CD4-positive, alpha-beta T cell treated with Interleukin-4 for 1 hour (primary cell): ENCODE results near the gene KRT5.
A peak's percentile ranks its signal among the peaks of the same experiment; 100 is the strongest.

Source experiments
- DNase-seq, 2 donors: peaks; one replicate each; pipeline ENCODE4 v3.0.0-alpha.2; 2020 to 2022

Gene KRT5

DNA sequence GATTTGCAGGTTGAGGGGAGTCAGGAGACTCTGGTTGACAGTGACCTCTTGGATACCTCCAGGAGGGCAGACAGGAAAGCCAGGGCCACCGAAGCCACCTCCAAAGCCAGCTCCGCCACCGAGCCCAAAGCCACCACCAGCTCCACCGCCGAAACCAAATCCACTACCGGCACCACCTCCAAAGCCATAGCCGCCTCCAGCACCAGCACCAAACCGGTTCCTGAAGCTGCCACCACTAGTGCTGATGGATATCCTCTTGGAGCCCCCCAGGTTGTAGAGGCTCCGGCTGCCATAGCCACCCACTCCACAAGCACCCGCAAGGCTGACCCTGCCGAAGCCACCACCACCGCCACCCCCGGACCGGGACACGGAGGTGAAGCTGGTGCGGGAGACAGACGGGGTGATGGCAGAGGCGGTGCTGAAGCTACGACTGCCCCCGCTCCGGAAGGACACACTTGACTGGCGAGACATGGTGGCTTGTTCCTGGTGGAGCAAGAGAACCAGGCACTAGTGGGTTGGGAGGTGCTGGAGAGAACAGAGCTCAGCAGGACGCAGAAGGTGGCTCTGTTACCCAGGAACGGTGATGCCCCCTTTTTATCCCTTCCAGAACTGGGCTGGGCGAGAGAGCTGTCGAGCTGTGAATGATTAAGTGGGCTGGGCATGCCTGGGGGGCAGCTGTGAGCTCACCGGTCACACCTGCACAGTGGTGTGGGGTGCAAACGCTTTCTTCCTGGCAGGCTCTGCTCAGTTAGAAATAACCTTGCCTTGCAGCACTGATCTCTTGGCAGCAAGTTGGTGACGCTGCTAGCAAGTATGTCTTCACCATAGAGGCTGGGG is at the start of gene KRT5:
TSS of gene KRT5 (minus strand) at position 569 of the 837 bp plus-strand sequence. CDS start at position 471, 98 bp downstream.
- no peak for DNase-seq

DNA sequence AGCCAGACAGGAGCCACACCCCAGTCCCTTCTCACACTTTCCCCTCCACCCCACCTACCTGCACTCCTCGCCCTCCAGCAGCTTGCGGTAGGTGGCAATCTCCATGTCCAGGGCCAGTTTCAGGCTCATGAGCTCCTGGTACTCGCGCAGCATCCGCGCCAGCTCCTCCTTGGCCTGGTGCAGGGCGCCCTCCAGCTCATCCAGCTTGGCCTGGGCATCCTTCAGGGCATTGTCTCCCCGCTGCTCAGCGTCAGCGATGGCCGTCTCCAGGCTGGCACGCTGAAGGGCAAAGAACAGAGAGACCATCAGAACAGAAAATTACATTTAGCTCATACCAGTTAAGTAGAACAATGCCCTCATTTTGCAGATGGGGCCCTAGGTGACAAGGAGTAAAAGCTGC is 47.9 kb upstream of the KRT5 start:
- no peak for DNase-seq

DNA sequence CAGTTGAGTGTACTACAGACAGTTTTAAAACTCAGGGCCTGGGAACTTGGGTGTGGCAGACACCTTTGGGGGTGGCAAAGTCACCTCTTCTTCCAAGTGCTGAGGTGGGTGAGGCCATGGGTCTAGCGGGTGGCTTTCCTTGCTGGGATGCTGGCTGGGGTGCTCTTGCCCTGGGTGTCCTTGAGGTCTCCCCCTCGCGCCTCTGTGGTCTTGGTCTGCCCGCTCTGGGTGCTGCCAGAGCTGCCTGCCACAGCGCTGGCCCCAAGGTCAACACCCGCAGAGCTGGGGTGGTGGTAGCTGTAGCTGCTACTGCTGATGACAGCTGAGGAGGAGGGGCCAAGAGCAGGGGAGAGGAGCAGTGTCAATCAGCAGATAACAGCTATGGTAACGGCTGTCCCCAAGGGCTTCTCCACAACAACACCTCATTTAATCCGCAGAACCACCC is 46.7 kb upstream of the KRT5 start:
- DNase-seq = peak; percentile 77

DNA sequence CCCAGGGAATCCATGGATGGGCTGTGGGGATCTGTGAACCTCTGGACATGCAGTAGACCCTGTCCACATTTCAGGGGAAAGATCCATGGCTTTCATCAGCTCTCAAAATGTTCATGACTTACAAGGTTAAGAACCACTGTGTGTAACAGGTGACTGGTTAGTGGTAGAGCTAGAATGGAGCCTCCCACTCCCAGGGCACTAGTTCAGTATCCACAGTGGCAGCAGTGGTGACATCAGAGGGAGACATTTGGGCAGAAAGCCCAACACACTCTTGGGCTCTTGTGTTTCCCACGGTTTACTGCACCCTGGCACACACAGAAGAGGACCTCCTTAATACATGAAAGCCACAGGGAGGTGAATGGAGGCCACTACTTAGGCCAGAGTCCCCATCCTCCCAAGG is 44.4 kb upstream of the KRT5 start:
- DNase-seq = no peak

DNA sequence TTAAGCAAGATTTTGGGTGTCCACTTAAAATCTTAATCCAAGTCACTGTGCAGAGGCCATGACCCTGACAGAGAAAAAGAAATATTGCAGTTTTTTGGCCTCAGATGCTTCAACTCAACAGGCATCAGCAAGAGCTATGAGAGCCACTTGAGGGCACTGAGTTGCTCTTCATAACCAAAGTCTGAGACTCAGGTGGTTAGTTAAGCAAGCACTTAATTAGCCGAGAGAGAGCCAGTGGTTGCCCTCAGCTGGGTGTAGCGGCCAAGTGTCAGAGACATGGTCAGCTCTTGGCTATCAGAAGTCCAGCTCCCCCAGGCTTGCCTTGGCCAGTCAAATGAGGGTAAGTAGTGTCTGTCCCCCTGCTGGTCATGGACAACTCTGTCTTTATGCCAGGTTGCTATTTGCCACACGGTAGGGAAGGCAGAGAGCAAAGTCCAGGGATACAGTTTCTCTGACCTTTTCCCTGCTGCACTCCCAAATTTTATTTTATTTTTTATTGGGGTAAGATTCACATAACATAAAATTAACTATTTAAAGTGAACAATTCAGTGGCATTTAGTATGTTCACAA is 41.8 kb upstream of the KRT5 start:
- no peak for DNase-seq

DNA sequence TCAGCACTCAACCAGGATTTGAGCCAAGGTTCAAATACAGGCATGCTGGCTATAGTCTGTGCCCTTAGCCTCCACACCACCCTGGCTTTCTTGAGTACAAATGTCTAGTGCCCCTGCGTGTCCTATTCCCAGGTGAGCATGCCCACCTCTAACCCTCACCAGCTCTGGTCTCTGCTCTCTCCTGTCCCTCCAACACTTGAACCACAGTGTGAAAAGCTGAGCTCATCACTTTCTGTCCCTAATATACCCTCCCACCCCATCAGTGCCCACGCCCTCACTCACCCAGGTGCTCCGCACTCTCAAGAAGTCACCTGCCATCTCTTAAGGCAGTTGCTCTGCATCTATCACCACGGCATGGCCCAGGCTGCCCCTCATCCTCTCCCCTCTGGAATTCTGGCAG is 39.8 kb upstream of the KRT5 start:
- DNase-seq = no peak

DNA sequence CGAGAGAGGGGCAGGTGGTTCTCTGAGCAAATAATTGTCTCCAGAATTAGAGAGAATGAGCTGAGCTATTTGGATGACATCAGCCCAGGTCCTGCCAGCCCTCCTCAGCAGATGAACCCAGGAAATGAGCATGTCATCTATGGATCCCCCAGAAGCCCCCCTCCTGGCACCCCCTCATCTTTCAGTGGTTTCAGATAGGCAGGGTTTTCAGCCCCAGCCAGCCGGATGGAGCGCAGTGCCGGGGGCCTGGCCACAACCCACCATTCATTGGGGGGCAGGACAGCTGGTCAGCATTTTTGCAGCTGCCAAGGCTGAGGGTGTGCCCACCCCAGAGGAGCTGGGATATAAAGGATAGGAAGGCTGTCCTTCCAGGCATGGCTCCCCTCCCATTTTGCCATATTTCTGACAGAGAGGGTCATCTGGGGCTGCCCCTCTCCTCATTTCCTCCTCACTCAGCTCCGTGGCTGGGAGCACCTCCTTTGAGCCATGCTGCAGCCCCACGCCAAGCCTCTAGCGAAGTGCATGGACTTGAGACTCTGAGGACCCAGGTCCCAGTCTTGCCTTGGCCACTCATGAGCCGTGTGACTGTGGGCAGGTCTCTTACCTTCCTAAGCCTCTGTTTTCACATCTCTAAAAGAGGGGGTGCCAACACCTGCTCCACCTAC is 38.7 kb upstream of the KRT5 start:
- no peak for DNase-seq

DNA sequence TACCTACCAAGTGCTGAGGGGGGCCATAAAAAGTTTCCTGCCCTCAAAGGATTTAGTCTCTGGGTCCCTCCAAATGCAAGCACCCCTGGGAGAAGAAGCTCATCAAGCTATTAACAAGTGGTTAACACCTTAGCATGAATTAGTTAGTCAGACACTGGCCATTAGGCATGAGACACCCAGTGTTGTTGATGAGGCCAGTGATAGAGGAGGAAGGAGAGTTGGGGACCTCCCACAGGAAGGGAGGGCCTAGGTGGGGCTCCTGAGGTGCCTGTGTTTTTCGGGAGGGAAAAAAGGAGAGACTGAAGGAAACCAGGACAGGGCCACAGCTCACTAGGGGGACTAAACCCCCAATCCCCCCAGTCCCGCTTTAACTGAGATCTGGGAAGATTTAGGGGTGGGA is 37.3 kb upstream of the KRT5 start:
- no peak for DNase-seq

DNA sequence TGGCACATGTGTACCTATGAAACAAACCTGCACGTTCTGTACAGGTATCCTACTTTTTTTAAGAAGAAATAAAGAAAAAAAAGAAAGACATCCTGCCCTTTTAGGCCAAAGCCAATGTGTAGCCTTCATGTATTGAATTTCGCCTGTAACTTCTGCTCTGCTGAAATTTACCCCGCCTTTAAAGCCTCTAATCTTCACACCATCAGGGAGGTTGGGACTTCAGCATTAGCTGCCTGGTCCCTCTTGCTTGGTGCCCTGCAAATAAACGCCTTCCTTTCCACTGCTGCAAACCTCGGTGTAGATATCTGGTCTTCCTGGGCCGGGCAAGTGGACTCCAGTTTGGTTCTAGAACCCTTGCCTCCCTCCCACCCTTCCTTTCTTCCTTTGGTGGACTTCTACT is 35.4 kb upstream of the KRT5 start:
- peak in 1 of 2 donors; percentile 39 for DNase-seq

DNA sequence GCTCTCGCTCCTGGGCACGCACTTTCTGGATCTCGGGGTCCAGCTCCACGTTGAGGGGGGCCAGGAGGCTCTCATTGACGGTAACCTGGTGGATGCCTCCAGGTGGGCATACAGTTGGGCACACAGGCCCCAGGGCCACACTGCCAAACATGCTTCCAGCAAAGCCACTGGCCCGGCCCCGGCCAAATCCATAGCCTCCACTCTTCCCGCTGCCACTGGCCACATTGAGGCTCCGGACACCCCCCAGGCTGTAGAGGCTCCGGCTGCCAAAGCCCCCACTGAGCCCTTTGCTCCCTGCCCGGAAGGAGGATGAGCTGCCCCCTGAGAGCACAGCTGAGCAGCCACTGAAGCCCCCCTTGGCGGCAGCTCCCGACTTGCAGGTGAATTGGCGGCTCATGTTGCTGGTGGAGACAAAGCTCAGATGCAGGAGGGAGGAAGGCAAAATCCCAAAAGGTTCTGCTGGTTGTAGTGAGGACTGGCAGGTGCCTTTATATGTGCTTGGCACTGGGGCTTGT is 32.5 kb upstream of the KRT5 start, which contains the start of gene KRT71:
TSS of gene KRT71 (minus strand) at position 465 of the 515 bp plus-strand sequence. CDS start at position 397, 68 bp downstream.
- DNase-seq = no peak

DNA sequence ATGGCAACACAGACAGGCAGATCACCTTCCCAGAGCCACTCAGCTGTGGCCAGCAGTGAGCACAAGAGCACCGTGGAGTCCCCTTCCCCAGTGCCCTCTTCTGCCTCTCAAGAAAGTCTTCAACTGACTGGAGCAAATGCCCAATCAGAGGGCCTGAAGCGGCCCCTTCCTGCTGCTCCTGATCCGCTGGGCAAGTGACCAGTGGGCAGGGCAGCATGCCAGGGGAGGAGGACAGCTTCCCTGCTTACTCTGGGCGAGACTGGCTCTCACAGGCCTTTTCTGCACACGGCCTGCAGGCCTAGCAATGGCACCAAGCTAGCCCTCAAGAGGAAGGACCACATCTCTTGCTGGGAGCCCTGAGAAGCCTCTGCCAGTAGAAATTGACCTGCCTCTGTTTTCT is 31.9 kb upstream of the KRT5 start:
- no peak for DNase-seq

DNA sequence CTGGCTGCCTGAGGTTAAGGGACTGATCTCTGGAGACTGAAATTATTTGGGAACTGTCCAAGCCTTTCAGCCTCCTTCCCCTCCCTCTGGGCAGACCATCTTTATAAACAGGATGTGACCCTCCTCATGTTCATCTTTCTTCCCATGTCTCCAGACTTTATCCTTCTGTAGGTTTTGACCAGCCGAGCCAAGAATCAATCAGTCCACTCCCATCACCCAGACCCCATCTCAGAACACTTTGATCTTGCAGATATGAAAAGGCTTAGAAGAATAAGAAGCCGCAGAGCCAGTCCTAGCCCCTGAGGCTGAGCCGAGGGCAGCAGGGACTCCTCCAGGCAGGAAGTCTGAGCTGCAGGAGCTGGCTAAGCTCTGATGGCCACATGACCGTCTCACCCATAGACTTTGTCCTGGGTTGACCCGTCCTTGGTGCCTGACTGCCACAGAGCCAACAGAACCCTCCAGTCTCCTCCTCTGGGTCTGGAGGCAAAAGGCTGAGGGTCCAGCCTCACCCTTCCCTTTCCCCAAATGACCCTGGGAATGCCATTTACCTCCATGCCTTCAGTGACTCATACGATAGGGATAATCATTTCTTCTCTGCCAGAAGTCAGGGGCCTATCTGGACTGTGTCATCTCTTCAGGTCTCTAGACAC is 31.1 kb upstream of the KRT5 start:
- DNase-seq = no peak

DNA sequence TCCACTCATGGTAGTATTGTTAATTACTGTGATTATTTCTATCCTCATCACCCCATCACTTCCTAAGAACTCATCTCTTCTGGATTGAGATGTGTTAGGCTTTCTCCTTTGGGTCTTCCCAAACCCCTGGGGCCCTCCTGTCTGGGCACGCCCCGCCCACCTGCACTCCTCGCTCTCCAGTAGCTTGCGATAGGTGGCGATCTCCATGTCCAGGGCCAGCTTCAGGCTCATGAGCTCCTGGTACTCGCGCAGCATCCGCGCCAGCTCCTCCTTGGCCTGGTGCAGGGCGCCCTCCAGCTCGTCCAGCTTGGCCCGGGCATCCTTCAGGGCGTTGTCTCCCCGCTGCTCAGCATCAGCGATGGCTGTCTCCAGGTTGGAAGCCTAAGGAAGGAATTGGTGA is 25.9 kb upstream of the KRT5 start:
- DNase-seq = no peak

DNA sequence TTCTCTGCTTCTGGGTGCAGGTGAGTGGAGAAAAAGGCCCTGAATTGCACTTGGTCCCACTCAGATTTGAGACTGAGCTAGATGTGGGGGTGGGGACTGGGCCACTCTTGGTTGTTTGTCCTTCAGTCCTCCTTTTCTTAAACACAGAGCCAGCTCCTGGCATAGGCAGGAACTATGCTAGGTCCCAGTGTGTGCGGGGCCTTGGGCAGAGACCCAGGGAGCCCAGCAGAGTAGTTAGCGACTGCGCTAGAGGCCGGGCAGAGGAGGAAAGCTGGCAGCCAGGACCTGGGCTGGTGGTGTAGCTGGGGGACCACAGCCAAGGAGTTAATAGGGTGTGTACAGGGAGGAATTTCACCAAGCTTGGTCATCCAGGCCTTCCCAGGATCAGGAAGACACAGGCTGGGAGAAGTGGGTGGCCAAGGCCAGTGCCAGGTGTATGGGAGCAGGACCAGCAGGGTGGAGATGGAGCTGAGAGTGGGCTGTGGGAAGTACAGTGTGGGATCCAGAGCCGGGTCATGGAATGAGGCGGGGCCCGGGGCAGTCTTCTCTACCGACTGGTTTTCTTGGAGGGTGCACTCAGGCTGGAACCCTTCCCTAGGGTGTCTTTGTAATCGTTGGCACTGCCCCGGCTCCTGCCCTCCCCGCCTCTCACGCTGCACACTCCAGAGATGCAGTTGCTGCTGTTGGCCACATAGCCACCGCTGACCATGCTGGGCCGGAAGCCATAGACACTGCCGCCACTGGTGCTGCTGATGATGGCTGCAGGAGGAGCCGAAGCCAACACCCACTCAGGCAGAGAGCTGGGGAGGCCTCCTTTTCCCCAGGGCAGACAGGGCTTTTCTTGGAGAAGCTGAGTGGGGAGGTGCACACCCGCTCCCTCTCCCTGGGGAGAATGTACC is 24.0 kb upstream of the KRT5 start:
- DNase-seq = no peak

DNA sequence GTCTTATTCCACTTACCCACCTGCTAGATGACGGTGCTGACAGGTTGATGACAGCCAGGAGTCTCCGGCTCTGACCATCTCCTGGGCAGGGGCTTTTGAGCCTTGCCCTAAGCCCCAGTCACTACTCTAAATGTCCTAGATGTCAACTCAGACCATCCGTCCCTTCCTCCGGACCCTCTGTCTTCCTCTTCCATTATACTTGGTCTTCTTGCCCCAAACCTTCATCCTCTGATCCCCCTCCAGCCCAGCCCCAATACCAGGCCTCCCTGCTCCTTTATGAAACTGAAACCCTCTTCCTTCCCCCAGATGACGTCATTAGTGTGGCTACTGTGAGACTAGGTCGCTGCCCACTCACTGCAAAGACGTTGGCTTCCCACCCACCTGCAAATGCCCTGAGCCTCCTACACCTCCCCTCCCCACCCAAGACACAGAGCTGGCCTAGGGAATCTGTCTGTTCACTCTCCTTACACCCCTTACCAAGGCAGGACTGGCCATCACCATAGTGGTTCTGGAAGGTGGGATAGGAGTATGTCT is 22.7 kb upstream of the KRT5 start:
- DNase-seq = no peak

DNA sequence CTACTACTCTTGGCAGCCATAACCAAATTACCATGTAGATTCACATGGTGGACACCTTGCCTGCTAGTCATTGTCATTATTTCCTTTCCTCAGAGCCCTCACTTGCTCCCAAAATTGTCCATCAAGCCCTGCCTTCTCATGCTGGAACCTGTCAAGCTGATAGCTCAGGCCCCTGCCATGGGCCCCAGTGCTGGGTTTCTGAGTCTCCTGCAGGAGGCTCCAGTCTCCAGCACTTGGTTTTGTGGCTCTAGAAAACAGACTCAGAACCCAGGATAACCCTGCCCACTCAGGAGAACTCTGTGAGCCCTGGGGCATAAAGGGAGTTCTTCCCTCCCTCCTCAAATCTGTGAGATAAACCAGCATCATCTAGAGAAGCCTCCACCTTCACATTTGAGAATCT is 22.0 kb upstream of the KRT5 start:
- no peak for DNase-seq

DNA sequence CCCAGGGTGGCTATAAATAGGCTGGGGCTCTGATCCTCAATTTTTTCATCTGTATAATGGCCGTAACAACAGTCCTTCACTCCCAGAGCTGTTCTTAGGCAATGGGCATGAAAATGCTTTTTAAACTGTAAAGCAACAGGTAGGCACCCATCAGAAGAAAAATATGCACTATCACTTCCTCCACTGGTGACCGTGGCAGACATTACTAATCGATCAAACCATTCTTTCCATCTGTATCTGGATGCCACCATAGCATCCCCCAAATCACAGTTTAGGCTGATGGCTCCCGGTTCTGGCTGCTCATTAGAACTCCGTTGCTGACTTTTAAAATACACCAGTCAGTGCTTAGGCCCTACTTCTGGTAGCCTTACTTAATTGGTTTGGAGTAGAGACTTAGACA is 21.5 kb upstream of the KRT5 start:
- no peak for DNase-seq

DNA sequence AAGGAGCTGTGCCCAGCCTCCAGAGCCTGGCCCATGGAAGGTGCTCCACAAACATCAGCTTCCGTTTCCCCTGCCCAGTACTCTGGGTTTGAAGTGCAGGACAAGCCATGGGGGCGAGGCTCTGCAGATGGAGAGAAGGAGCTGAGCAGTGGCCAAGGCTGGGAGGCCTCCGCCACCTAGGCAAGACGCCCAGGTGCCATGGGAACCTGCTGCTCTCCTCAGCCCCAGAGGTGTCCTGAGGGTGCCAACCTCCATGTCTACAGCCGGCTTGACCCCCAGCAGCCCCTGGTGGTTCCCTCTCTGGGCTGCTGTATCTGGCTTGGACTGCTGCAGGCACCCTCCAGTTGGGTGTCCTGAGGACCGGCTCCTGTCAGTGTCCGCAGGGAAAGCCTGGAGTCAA is 20.3 kb upstream of the KRT5 start:
- no peak for DNase-seq

DNA sequence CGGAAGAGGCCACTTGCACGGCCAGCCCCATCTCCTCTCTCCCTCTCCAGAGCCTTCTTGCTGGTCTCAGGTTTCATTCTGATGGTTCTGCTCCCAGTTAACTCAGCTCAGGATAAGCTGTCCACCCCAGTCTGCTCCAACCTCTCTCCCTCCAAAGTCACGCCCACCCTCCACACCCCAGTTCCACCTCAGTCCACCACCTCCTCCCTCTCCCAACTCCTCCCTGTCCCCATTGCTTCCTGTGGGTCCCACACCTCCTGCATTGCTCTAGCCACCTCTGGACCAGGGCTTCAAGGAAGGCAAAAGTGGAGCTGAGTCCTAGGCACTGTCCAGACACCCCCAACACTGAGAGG is 19.6 kb upstream of the KRT5 start:
- no peak for DNase-seq

DNA sequence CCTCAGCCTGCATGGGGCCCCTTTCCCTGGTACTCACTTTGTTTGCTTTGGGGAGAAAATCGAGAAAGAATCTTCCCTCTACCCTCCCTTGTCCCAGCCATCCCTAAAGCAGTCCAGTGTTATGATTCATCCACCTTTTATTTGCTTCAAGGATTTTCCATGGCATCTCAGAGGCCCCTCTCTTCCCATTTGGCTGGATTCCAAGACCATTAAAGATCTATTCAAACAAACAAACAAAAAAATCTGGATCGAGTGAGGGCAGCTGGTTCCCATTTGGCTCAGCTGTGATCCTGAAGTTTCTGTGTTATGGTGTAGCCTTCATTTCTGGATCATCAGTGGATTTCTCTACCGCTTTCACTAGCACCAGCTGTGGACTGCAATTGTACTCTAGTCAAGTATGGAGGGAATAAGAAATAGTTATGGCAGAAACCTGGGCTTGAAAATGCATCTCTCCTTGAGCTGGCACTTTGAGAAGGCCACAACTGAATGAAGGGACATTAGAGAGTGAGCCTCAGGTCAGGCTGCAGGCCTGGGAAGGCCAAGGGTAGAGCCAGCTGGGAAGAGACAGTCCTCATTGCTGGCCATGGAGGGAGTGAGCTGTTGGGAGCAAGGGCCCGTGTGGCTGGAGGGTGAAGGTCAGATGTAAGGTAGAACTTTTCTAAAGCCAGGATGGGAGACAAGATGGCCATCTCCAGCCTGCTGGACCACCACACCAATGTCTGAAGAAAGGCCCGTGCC is 19.1 kb upstream of the KRT5 start:
- no peak for DNase-seq

DNA sequence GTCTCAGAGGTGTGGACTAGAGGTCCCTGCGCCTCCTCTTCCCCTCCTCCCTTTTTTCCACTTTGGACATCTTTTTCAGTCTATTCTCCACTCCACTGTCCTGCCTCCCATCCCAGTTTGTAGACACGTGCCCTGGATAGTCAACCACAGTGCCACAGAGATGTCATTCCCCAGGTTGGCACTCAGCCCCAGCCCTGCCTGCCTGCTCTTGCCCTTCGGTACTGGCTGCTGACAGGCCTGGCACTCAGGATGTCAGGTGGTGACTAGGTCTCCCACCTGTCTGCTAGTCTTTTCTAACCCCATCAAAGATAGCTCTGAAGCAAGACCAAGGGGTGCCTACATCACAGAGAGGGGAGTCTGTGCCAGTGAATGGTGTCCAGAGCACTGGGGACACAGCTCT is 16.9 kb upstream of the KRT5 start:
- DNase-seq = no peak
